Tibial nerve (tissue), 4 donors: Measurements from ENCODE around the gene PTPRM.

Experiments
- EP300 ChIP-seq, 2 donors: sonication (generic); formaldehyde crosslinking; IDR thresholded peaks; one replicate each; pipeline ENCODE4 v1.6.1; 2017; ENCODE audit warnings: antibody characterized with exemption in 2 of 2, mild to moderate bottlenecking in 1 of 2
- TF ChIP-seq, protein P1 (sequence below), 5 experiments: fragments of 200-600 bp in 3 of 5; fragments of 450-650 bp in 2 of 5; sonication (generic) in 3 of 5; IDR thresholded peaks; one replicate each; pipeline ENCODE4 v1.5.1; 2016 to 2019; ENCODE audit warnings: antibody characterized with exemption in 5 of 5, mild to moderate bottlenecking in 3 of 5, moderate library complexity in 2 of 5

DNA sequence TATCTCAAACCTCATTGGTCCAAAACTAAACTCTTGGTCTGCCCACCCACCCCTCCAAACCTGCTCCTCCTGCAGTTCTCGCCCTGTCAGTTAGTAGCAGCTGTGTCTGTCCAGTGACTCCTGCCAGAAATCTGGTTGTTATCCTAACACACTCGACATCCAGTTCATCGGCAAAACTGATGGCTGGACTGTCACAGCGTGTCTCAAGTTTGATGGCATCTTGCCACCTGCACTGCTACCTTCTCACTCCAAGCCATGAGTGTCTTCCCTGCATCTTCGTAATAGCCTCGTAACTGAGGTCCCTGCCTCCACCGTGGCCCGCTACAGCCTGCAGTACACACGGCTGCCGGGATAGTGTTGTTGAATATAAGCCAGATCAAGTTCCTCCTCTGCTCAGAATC is 572.0 kb downstream of the PTPRM start:
- TF ChIP-seq, protein P1, sequence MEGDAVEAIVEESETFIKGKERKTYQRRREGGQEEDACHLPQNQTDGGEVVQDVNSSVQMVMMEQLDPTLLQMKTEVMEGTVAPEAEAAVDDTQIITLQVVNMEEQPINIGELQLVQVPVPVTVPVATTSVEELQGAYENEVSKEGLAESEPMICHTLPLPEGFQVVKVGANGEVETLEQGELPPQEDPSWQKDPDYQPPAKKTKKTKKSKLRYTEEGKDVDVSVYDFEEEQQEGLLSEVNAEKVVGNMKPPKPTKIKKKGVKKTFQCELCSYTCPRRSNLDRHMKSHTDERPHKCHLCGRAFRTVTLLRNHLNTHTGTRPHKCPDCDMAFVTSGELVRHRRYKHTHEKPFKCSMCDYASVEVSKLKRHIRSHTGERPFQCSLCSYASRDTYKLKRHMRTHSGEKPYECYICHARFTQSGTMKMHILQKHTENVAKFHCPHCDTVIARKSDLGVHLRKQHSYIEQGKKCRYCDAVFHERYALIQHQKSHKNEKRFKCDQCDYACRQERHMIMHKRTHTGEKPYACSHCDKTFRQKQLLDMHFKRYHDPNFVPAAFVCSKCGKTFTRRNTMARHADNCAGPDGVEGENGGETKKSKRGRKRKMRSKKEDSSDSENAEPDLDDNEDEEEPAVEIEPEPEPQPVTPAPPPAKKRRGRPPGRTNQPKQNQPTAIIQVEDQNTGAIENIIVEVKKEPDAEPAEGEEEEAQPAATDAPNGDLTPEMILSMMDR (IDR thresholded peaks at IDR 0.05), result no peak
- TF ChIP-seq EP300 (IDR thresholded peaks at IDR 0.05), result no peak
